Kidney (tissue), 14 donors: Measurements from ENCODE around the gene TEK. TPM values are rescaled to one million over a fixed set of nuclear protein-coding genes. Genes with fewer than 3 reads are reported as not detected.

ENCODE experiments used
- DNase-seq, 5 donors: peaks; one replicate each; pipeline ENCODE4 v3.0.0-alpha.2; 2013 to 2020
- FAIRE-seq: peaks from 2 replicates; lab custom pipeline; 2012; peaks lifted over from hg19 to GRCh38; lab: Jason Lieb, UNC
- H3K27ac ChIP-seq, 2 donors: one replicate each; pipeline ENCODE4 v1.7.0; 2013; ENCODE audit warnings: low read depth in 2 of 2, low read length in 2 of 2, inconsistent platforms in 1 of 2
- H3K27me3 ChIP-seq: one replicate; pipeline ENCODE4 v1.7.1; 2013; ENCODE audit warnings: low read length, inconsistent platforms; ENCODE audit not compliant: control insufficient read depth, insufficient read depth
- H3K36me3 ChIP-seq, 3 donors: one replicate each; pipeline versions ENCODE4 v1.7.0 to v1.7.1; 2013; ENCODE audit warnings: low read length in 3 of 3, control low read depth in 1 of 3, inconsistent platforms in 1 of 3; ENCODE audit not compliant: insufficient read depth in 3 of 3, control insufficient read depth in 2 of 3
- H3K4me1 ChIP-seq, 3 donors: one replicate each; pipeline versions ENCODE4 v1.7.0 to v1.7.1; 2013; ENCODE audit warnings: low read length in 3 of 3, inconsistent platforms in 1 of 3, low read depth in 1 of 3; ENCODE audit not compliant: control insufficient read depth in 2 of 3, insufficient read depth in 2 of 3
- H3K4me3 ChIP-seq, 3 donors: one replicate each; pipeline versions ENCODE4 v1.7.0 to v1.8.1; 2013; ENCODE audit warnings: low read length in 3 of 3, control low read depth in 1 of 3, inconsistent platforms in 1 of 3
- H3K9ac ChIP-seq, 3 donors: one replicate each; pipeline versions ENCODE4 v1.7.0 to v1.7.1; 2013; ENCODE audit warnings: low read length in 3 of 3, control low read depth in 1 of 3, inconsistent platforms in 1 of 3
- H3K9me3 ChIP-seq, 3 donors: one replicate each; pipeline versions ENCODE4 v1.7.0 to v1.7.1; 2013; ENCODE audit warnings: low read length in 3 of 3, control low read depth in 1 of 3, inconsistent platforms in 1 of 3; ENCODE audit not compliant: control insufficient read depth in 2 of 3, insufficient read depth in 1 of 3
- CTCF ChIP-seq: IDR thresholded peaks from 3 replicates; pipeline ENCODE4 v1.5.1; 2012; ENCODE audit warnings: mild to moderate bottlenecking, moderate library complexity, borderline replicate concordance; ENCODE audit not compliant: insufficient read depth; ENCODE audit errors: extremely low read depth
- intact Hi-C: fragments of 100-400 bp; cut with DNase I; formaldehyde crosslinking; loops from one replicate; pipeline ENCODE4 v1.11.1; 2022
- polyA plus RNA-seq: library from polyadenylated mRNA; stranded (reverse); fragments of 350-450 nt; fragmentation: Illumina TruSeq; extraction: RNeasy Lipid Tissue Mini Kit (QIAGEN cat#74804); gene quantifications from one replicate; pipeline ENCODE4 v1.2.3, GENCODE V29; 2014; ENCODE audit warnings: low read depth, low replicate concordance; ENCODE audit not compliant: insufficient read depth
- total RNA-seq: library from RNA; stranded (reverse); fragmentation: NEBNext Ultra II Directional; extraction: Animal tissue kit (Norgen Biotek cat#: 25700); gene quantifications from one replicate; pipeline ENCODE4 v1.2.1, GENCODE V29; 2021
- donor health status: control.
- donor health status: control.
- donor health status: control.
- donor health status: control.
- donor health status: control.
- donor health status: DM: yes; HTN: yes; CAD: no.
- donor health status: Normal renal cell carcinoma (clear cell type).

The TEK gene
- total and polyA plus RNA-seq, 2 donors from 2014 or later: 16.1 to 32.6 TPM

GRCh38 chr9:27195191-27195590, 86.2 kb downstream of the TEK start:
- DNase-seq (no peak), FAIRE-seq (no peak)
- H3K4me3 ChIP-seq: no peak overlapping the region
- no peaks in the 10 kb centered on the region for H3K9me3 ChIP-seq
- no peaks in the 10 kb centered on the region for H3K36me3 ChIP-seq
- no peaks in the 10 kb centered on the region for H3K4me1 ChIP-seq
- TF ChIP-seq CTCF: no peak
- H3K27ac ChIP-seq: no peak overlapping the region
- no peak overlapping the region for H3K9ac ChIP-seq
- intact Hi-C loops: no loop called here
- H3K27me3 ChIP-seq: no peaks in the 10 kb centered on the region

GRCh38 chr9:27196383-27196782, 87.4 kb downstream of the TEK start:
- intact Hi-C loops: no loop called here
- no peak for DNase-seq
- Histone ChIP-seq H3K9ac (no peak overlapping the region), H3K4me3 (no peak overlapping the region), H3K36me3 (no peaks in the 10 kb centered on the region), H3K4me1 (no peaks in the 10 kb centered on the region), H3K27me3 (no peaks in the 10 kb centered on the region), H3K9me3 (no peaks in the 10 kb centered on the region), H3K27ac (no peak overlapping the region)
- TF ChIP-seq CTCF: no peak
- FAIRE-seq: no peak

GRCh38 chr9:27198190-27198589, 89.2 kb downstream of the TEK start:
- H3K4me3 ChIP-seq: no peak overlapping the region
- no peak for TF ChIP-seq CTCF
- H3K36me3 ChIP-seq: no peaks in the 10 kb centered on the region
- no peaks in the 10 kb centered on the region for H3K27me3 ChIP-seq
- DNase-seq: no peak
- H3K9me3 ChIP-seq: no peaks in the 10 kb centered on the region
- intact Hi-C loops: no loop called here
- H3K4me1 ChIP-seq: no peaks in the 10 kb centered on the region
- no peak overlapping the region for H3K9ac ChIP-seq
- FAIRE-seq: no peak
- H3K27ac ChIP-seq: no peak overlapping the region

GRCh38 chr9:27202056-27202455, 93.0 kb downstream of the TEK start:
- H3K9me3 ChIP-seq: no peaks in the 10 kb centered on the region
- H3K27me3 ChIP-seq: no peaks in the 10 kb centered on the region
- DNase-seq (no peak), FAIRE-seq (no peak)
- H3K4me3 ChIP-seq: no peak overlapping the region
- no peaks in the 10 kb centered on the region for H3K4me1 ChIP-seq
- intact Hi-C loops: no loop called here
- H3K36me3 ChIP-seq: no peaks in the 10 kb centered on the region
- H3K9ac ChIP-seq: no peak overlapping the region
- H3K27ac ChIP-seq: no peak overlapping the region
- no peak for TF ChIP-seq CTCF
